HepG2 (cell line): Measurements from ENCODE around the gene NHSL1. TPM values are rescaled to one million over a fixed set of nuclear protein-coding genes. Genes with fewer than 3 reads are reported as not detected.
A peak's percentile ranks its signal among the peaks of the same experiment; 100 is the strongest.

ENCODE experiments used
- CHD2 ChIP-seq: IDR thresholded peaks from 2 replicates; pipeline ENCODE4 v1.6.1; 2011; ENCODE audit warnings: low read depth, low read length, improper control_type of control experiment
- FIP1L1 ChIP-seq: fragments of 200-400 bp; formaldehyde crosslinking; IDR thresholded peaks from 2 replicates; pipeline ENCODE4 v1.6.1; 2018; ENCODE audit warnings: low read depth, mild to moderate bottlenecking, low read length, moderate library complexity, borderline replicate concordance; ENCODE audit not compliant: insufficient read depth
- FOSL1 ChIP-seq: sonication (generic); formaldehyde crosslinking; IDR thresholded peaks from 2 replicates; pipeline ENCODE4 v1.9.0; 2021; ENCODE audit warnings: missing genetic modification reagents, borderline replicate concordance
- HMGXB3 ChIP-seq: sonication (generic); formaldehyde crosslinking; IDR thresholded peaks from 2 replicates; pipeline ENCODE4 v1.4.0; 2020; ENCODE audit warnings: missing genetic modification reagents, borderline replicate concordance
- HNRNPUL1 ChIP-seq: fragments of 200-400 bp; formaldehyde crosslinking; IDR thresholded peaks from 2 replicates; pipeline ENCODE4 v1.6.1; 2017; ENCODE audit warnings: low read depth, mild to moderate bottlenecking, low read length, moderate library complexity
- NR2C2 ChIP-seq: sonication (generic); formaldehyde crosslinking; IDR thresholded peaks from 2 replicates; pipeline ENCODE4 v1.4.0; 2020; ENCODE audit warnings: missing genetic modification reagents, mild to moderate bottlenecking, moderate library complexity, borderline replicate concordance
- PITX1 ChIP-seq: sonication (generic); formaldehyde crosslinking; IDR thresholded peaks from 2 replicates; pipeline ENCODE4 v1.5.1; 2020; ENCODE audit warnings: mild to moderate bottlenecking, missing genetic modification reagents
- SPEN ChIP-seq: sonication (generic); formaldehyde crosslinking; IDR thresholded peaks from 2 replicates; pipeline ENCODE4 v1.5.1; 2020; ENCODE audit warnings: low read depth, mild to moderate bottlenecking, missing genetic modification reagents
- ZFP36L1 ChIP-seq: sonication (generic); formaldehyde crosslinking; IDR thresholded peaks from 2 replicates; pipeline ENCODE4 v1.8.0; 2022; ENCODE audit warnings: mild to moderate bottlenecking, missing genetic modification reagents, moderate library complexity
- ZFP37 ChIP-seq: sonication (generic); formaldehyde crosslinking; IDR thresholded peaks from 2 replicates; pipeline ENCODE4 v1.4.0; 2020; ENCODE audit warnings: missing genetic modification reagents, borderline replicate concordance
- ZIK1 ChIP-seq: sonication (generic); formaldehyde crosslinking; IDR thresholded peaks from 2 replicates; pipeline ENCODE4 v1.5.0; 2020; ENCODE audit warnings: mild to moderate bottlenecking, low read depth, missing genetic modification reagents, borderline replicate concordance
- ZNF160 ChIP-seq: sonication (generic); formaldehyde crosslinking; IDR thresholded peaks from 2 replicates; pipeline ENCODE4 v1.8.0; 2022; ENCODE audit warnings: mild to moderate bottlenecking, inconsistent platforms, missing genetic modification reagents
- ZNF567 ChIP-seq: sonication (generic); formaldehyde crosslinking; IDR thresholded peaks from 2 replicates; pipeline ENCODE4 v1.8.1; 2023; ENCODE audit warnings: mild to moderate bottlenecking, missing genetic modification reagents, borderline replicate concordance
- ZNF687 ChIP-seq: sonication (generic); formaldehyde crosslinking; IDR thresholded peaks from 2 replicates; pipeline ENCODE4 v1.5.1; 2020; ENCODE audit warnings: mild to moderate bottlenecking, missing genetic modification reagents, moderate library complexity
- ZNF720 ChIP-seq: sonication (generic); formaldehyde crosslinking; IDR thresholded peaks from 2 replicates; pipeline ENCODE4 v1.4.0; 2020; ENCODE audit warnings: missing genetic modification reagents
- ZNF841 ChIP-seq: sonication (generic); formaldehyde crosslinking; IDR thresholded peaks from 2 replicates; pipeline ENCODE4 v1.8.1; 2023; ENCODE audit warnings: missing genetic modification reagents, borderline replicate concordance
- polyA plus RNA-seq, 8 experiments: library from polyadenylated mRNA; depleted of rRNA in 3 of 8; stranded (reverse) in 7 of 8; unstranded in 1 of 8; fragments of >200 nt; fragmentation: Illumina TruSeq in 4 of 8; extraction: Trizol in 4 of 8; gene quantifications; 2 replicates each; pipeline versions ENCODE4 v1.2.1 to v1.2.3, GENCODE V29; 2011 to 2016; ENCODE audit warnings: low read depth in 4 of 8, missing spikeins in 1 of 8, mixed read lengths in 1 of 8; ENCODE audit not compliant: insufficient read depth in 1 of 8
- total RNA-seq, 5 experiments: library from RNA; depleted of rRNA; stranded (reverse); fragments of >200 nt; fragmentation: Illumina TruSeq; extraction: Trizol; gene quantifications; 2 replicates each; pipeline ENCODE4 v1.2.3, GENCODE V29; 2016; ENCODE audit warnings: low read depth in 1 of 5
- TF ChIP-seq, protein P1 (sequence below): sonication (generic); formaldehyde crosslinking; IDR thresholded peaks from 2 replicates; pipeline ENCODE4 v1.4.0; 2020; ENCODE audit warnings: mild to moderate bottlenecking, low read depth, missing genetic modification reagents
- TF ChIP-seq, protein P2 (sequence below): IDR thresholded peaks from 2 replicates; pipeline ENCODE4 v1.6.1; 2012; ENCODE audit warnings: inconsistent platforms

Gene NHSL1
- total and polyA plus RNA-seq, 2 of the 13 experiments (the other 11 are each of a cell fraction or from before 2014, with no cell fraction given): 24.9 to 53.6 TPM

- TF ChIP-seq HNRNPUL1: peak; percentile 90
- TF ChIP-seq ZFP37 (CRISPR knock-in tag): no peak
- no peak for TF ChIP-seq ZNF720 (CRISPR knock-in tag)
- peak; percentile 80 for TF ChIP-seq ZNF687 (CRISPR knock-in tag)
- TF ChIP-seq ZFP36L1: no peak
- TF ChIP-seq HMGXB3 (CRISPR knock-in tag): no peak; the same call in 1 of the 2 replicates
- no peak for TF ChIP-seq ZNF841 (CRISPR knock-in tag)
- TF ChIP-seq, protein P1, sequence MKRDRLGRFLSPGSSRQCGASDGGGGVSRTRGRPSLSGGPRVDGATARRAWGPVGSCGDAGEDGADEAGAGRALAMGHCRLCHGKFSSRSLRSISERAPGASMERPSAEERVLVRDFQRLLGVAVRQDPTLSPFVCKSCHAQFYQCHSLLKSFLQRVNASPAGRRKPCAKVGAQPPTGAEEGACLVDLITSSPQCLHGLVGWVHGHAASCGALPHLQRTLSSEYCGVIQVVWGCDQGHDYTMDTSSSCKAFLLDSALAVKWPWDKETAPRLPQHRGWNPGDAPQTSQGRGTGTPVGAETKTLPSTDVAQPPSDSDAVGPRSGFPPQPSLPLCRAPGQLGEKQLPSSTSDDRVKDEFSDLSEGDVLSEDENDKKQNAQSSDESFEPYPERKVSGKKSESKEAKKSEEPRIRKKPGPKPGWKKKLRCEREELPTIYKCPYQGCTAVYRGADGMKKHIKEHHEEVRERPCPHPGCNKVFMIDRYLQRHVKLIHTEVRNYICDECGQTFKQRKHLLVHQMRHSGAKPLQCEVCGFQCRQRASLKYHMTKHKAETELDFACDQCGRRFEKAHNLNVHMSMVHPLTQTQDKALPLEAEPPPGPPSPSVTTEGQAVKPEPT (CRISPR knock-in tag): no peak
- TF ChIP-seq NR2C2 (CRISPR knock-in tag): peak; percentile 69
- no peak; the same call in 1 of the 2 replicates for TF ChIP-seq FOSL1 (CRISPR knock-in tag)
- TF ChIP-seq CHD2: no peak
- TF ChIP-seq SPEN: no peak
- no peak for TF ChIP-seq ZNF567 (CRISPR knock-in tag)
- no peak for TF ChIP-seq FIP1L1
- peak; percentile 85 for TF ChIP-seq PITX1 (CRISPR knock-in tag)
- TF ChIP-seq, protein P2, sequence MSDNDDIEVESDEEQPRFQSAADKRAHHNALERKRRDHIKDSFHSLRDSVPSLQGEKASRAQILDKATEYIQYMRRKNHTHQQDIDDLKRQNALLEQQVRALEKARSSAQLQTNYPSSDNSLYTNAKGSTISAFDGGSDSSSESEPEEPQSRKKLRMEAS: peak; percentile 46
- TF ChIP-seq ZNF160 (CRISPR knock-in tag): no peak
- TF ChIP-seq ZIK1 (CRISPR knock-in tag): no peak
Measured at GRCh38 chr6:138503881-138504680, 4.8 kb upstream of the NHSL1 start (continued).
